Mesendoderm (in vitro differentiated cells): ENCODE data around the gene ANKRD39.
A peak's percentile ranks its signal among the peaks of the same experiment; 100 is the strongest.

Source experiments
- DNase-seq: peaks from one replicate; pipeline ENCODE4 v3.0.0; 2013
- H2AK5ac ChIP-seq: 2 replicates; pipeline ENCODE4 v1.6.1; 2013; ENCODE audit warnings: low read length, inconsistent platforms
- H2BK120ac ChIP-seq: 2 replicates; pipeline ENCODE4 v1.6.1; 2013; ENCODE audit warnings: low read depth, mild to moderate bottlenecking, low read length, moderate library complexity, mixed read lengths
- H2BK15ac ChIP-seq: replicated peaks from 2 replicates; pipeline ENCODE4 v1.6.1; 2013; ENCODE audit warnings: low read depth, mild to moderate bottlenecking, moderate library complexity
- H2BK5ac ChIP-seq: 2 replicates; pipeline ENCODE4 v1.6.1; 2013; ENCODE audit warnings: low read length, inconsistent platforms
- H3K18ac ChIP-seq: 2 replicates; pipeline ENCODE4 v1.6.1; 2013; ENCODE audit warnings: mild to moderate bottlenecking, low read length, mixed read lengths
- H3K23ac ChIP-seq: one replicate; pipeline ENCODE4 v1.6.1; 2013; ENCODE audit warnings: low read length
- H3K27ac ChIP-seq: 2 replicates; pipeline ENCODE4 v1.5.1; 2013; ENCODE audit warnings: low read depth, mild to moderate bottlenecking, inconsistent platforms, low read length, moderate library complexity
- H3K27me3 ChIP-seq: 2 replicates; pipeline ENCODE4 v1.6.1; 2013; ENCODE audit warnings: low read length, control low read depth, mild to moderate bottlenecking, inconsistent platforms; ENCODE audit not compliant: insufficient read depth, poor library complexity
- H3K36me3 ChIP-seq: 2 replicates; pipeline ENCODE4 v1.6.1; 2013; ENCODE audit warnings: low read length, inconsistent platforms; ENCODE audit not compliant: control insufficient read depth, insufficient read depth
- H3K4ac ChIP-seq: one replicate; pipeline ENCODE4 v1.6.1; 2013; ENCODE audit warnings: low read depth, mild to moderate bottlenecking, low read length, moderate library complexity
- H3K4me1 ChIP-seq: 2 replicates; pipeline ENCODE4 v1.6.1; 2013; ENCODE audit warnings: low read depth, low read length, inconsistent platforms; ENCODE audit not compliant: control insufficient read depth
- H3K4me2 ChIP-seq: 2 replicates; pipeline ENCODE4 v1.6.1; 2013; ENCODE audit warnings: low read length
- H3K4me3 ChIP-seq: 2 replicates; pipeline ENCODE4 v1.5.1; 2013; ENCODE audit warnings: mild to moderate bottlenecking, low read length
- H3K56ac ChIP-seq: one replicate; pipeline ENCODE4 v1.6.1; 2013; ENCODE audit warnings: low read length
- H3K79me1 ChIP-seq: 2 replicates; pipeline ENCODE4 v1.6.1; 2013; ENCODE audit warnings: low read length, inconsistent platforms
- H3K79me2 ChIP-seq: 2 replicates; pipeline ENCODE4 v1.6.1; 2013; ENCODE audit warnings: mild to moderate bottlenecking, low read length; ENCODE audit not compliant: control insufficient read depth, insufficient read depth
- H3K9ac ChIP-seq: 2 replicates; pipeline ENCODE4 v1.6.1; 2013; ENCODE audit warnings: low read length, inconsistent platforms
- H4K5ac ChIP-seq: one replicate; pipeline ENCODE4 v1.6.1; 2013; ENCODE audit warnings: low read length
- H4K8ac ChIP-seq: one replicate; pipeline ENCODE4 v1.6.1; 2013; ENCODE audit warnings: low read depth, mild to moderate bottlenecking, control low read depth, low read length, moderate library complexity
- WGBS: extraction: QIAGEN DNeasy Blood & Tissue Kit; methylation state at CpG from one replicate; pipeline ENCODE4 v1.1.7; 2013; ENCODE audit warnings: low lambda C conversion rate, missing lambda C conversion rate; ENCODE audit not compliant: insufficient coverage; ENCODE audit errors: extremely low coverage; 5-methylcytosine and 5-hydroxymethylcytosine counted together

The ANKRD39 gene

GRCh38 chr2:96859099-96859649 lies 1.4 kb upstream of the ANKRD39 start:
- Histone ChIP-seq H3K79me1 (peaks cover 7% of the 10 kb centered on the region), H3K4ac (no peak overlapping the region), H3K9ac (peak overlapping the region; percentile 62), H3K4me2 (peak overlapping the region; percentile 23), H3K23ac (peak overlapping the region; percentile 0), H3K27ac (peak overlapping the region; percentile 26), H3K36me3 (peaks cover 22% of the 10 kb centered on the region), H3K79me2 (no peaks in the 10 kb centered on the region), H4K8ac (no peak overlapping the region), H4K5ac (no peak overlapping the region), H3K4me3 (no peak overlapping the region), H2BK120ac (no peak overlapping the region), H3K27me3 (no peaks in the 10 kb centered on the region), H3K56ac (peak overlapping the region; percentile 75), H2AK5ac (no peak overlapping the region), H2BK15ac (no peak overlapping the region), H3K4me1 (peaks cover 5% of the 10 kb centered on the region), H3K18ac (no peak overlapping the region), H2BK5ac (no peak overlapping the region)
- no CpG with 5 or more reads among the region's 11 CpGs for WGBS
- DNase-seq = no peak

- WGBS = no CpG with 5 or more reads among the region's 27 CpGs
- H3K79me2 ChIP-seq = no peaks in the 10 kb centered on the region
- H3K79me1 ChIP-seq = peaks cover 4% of the 10 kb centered on the region
- H2AK5ac ChIP-seq = no peak overlapping the region
- H2BK15ac ChIP-seq = no peak overlapping the region
- H3K56ac ChIP-seq = peak overlapping the region; percentile 94
- H4K5ac ChIP-seq = no peak overlapping the region
- H3K4ac ChIP-seq = no peak overlapping the region
- DNase-seq = peak; percentile 54
- peak overlapping the region; percentile 59 for H3K4me2 ChIP-seq
- H2BK5ac ChIP-seq = no peak overlapping the region
- H3K36me3 ChIP-seq = peaks cover 10% of the 10 kb centered on the region
- no peak overlapping the region for H4K8ac ChIP-seq
- no peaks in the 10 kb centered on the region for H3K27me3 ChIP-seq
- H3K23ac ChIP-seq = no peak overlapping the region
- no peak overlapping the region for H2BK120ac ChIP-seq
- peak overlapping the region; percentile 81 for H3K4me3 ChIP-seq
- H3K18ac ChIP-seq = no peak overlapping the region
- H3K27ac ChIP-seq = no peak overlapping the region
- H3K4me1 ChIP-seq = peaks cover 5% of the 10 kb centered on the region
- peak overlapping the region; percentile 93 for H3K9ac ChIP-seq
These were observed 795 bp downstream of the ANKRD39 start for GRCh38 chr2:96856776-96857666.

GRCh38 chr2:96853321-96853720 lies 4.5 kb downstream of the ANKRD39 start:
- Histone ChIP-seq H3K79me2 (no peaks in the 10 kb centered on the region), H3K4me1 (peaks cover 4% of the 10 kb centered on the region), H4K5ac (no peak overlapping the region), H3K18ac (no peak overlapping the region), H4K8ac (no peak overlapping the region), H3K27ac (no peak overlapping the region), H2BK120ac (no peak overlapping the region), H2AK5ac (no peak overlapping the region), H3K23ac (no peak overlapping the region), H3K79me1 (peaks cover 3% of the 10 kb centered on the region), H3K27me3 (no peaks in the 10 kb centered on the region), H2BK5ac (no peak overlapping the region), H3K36me3 (no peaks in the 10 kb centered on the region), H2BK15ac (no peak overlapping the region), H3K4ac (no peak overlapping the region), H3K56ac (no peak overlapping the region), H3K4me2 (no peak overlapping the region), H3K4me3 (no peak overlapping the region), H3K9ac (no peak overlapping the region)
- no CpG with 5 or more reads among the region's 15 CpGs for WGBS
- no peak for DNase-seq

- Histone ChIP-seq H3K36me3 (peaks cover 2% of the 10 kb centered on the region), H4K8ac (no peak overlapping the region)
These were observed 5.1 kb downstream of the ANKRD39 start for GRCh38 chr2:96852667-96853066.

GRCh38 chr2:96848264-96848663 lies 9.6 kb downstream of the ANKRD39 start:
- no peak overlapping the region for H3K23ac ChIP-seq
- no CpG with 5 or more reads among the region's 9 CpGs for WGBS
- DNase-seq = no peak
- H3K79me1 ChIP-seq = no peaks in the 10 kb centered on the region
- no peak overlapping the region for H2BK120ac ChIP-seq
- no peak overlapping the region for H4K8ac ChIP-seq
- H2AK5ac ChIP-seq = no peak overlapping the region
- no peaks in the 10 kb centered on the region for H3K27me3 ChIP-seq
- no peak overlapping the region for H3K4me3 ChIP-seq
- no peak overlapping the region for H3K4me2 ChIP-seq
- no peak overlapping the region for H3K9ac ChIP-seq
- no peak overlapping the region for H2BK15ac ChIP-seq
- no peaks in the 10 kb centered on the region for H3K79me2 ChIP-seq
- no peak overlapping the region for H3K18ac ChIP-seq
- H2BK5ac ChIP-seq = no peak overlapping the region
- H3K4me1 ChIP-seq = no peaks in the 10 kb centered on the region
- no peak overlapping the region for H3K27ac ChIP-seq
- H4K5ac ChIP-seq = no peak overlapping the region
- no peak overlapping the region for H3K56ac ChIP-seq
- no peak overlapping the region for H3K4ac ChIP-seq
- peaks cover 2% of the 10 kb centered on the region for H3K36me3 ChIP-seq

More at GRCh38 chr2:96852667-96853066, 5.1 kb downstream of the ANKRD39 start:
- H3K56ac ChIP-seq = no peak overlapping the region
- H3K4ac ChIP-seq = no peak overlapping the region
- H3K4me1 ChIP-seq = peaks cover 4% of the 10 kb centered on the region
- WGBS = no CpG with 5 or more reads among the region's 6 CpGs
- no peak for DNase-seq
- no peak overlapping the region for H2BK15ac ChIP-seq
- H2BK120ac ChIP-seq = no peak overlapping the region
- no peak overlapping the region for H3K18ac ChIP-seq
- H3K79me1 ChIP-seq = peaks cover 3% of the 10 kb centered on the region
- H3K4me2 ChIP-seq = no peak overlapping the region
- H2BK5ac ChIP-seq = no peak overlapping the region
- no peak overlapping the region for H3K4me3 ChIP-seq
- no peak overlapping the region for H3K9ac ChIP-seq
- no peaks in the 10 kb centered on the region for H3K27me3 ChIP-seq
- H3K23ac ChIP-seq = no peak overlapping the region
- H3K27ac ChIP-seq = no peak overlapping the region
- no peaks in the 10 kb centered on the region for H3K79me2 ChIP-seq
- H2AK5ac ChIP-seq = no peak overlapping the region
- no peak overlapping the region for H4K5ac ChIP-seq
